Transverse colon (tissue), 4 donors: ENCODE results near the gene EDNRA.

ENCODE experiments used
- EP300 ChIP-seq: sonication (generic); formaldehyde crosslinking; IDR thresholded peaks from one replicate; pipeline ENCODE4 v1.6.1; 2017; ENCODE audit warnings: antibody characterized with exemption, low read depth
- POLR2A ChIP-seq: fragments of 450-650 bp; IDR thresholded peaks from one replicate; pipeline ENCODE4 v1.6.1; 2016; ENCODE audit warnings: antibody characterized with exemption, mild to moderate bottlenecking, moderate library complexity
- POLR2AphosphoS5 ChIP-seq, 3 donors: sonication (generic); formaldehyde crosslinking; IDR thresholded peaks; one replicate each; pipeline ENCODE4 v1.6.1; 2016; ENCODE audit warnings: antibody characterized with exemption in 3 of 3
- TF ChIP-seq, protein P1 (sequence below), 5 experiments: fragments of 200-600 bp in 3 of 5; fragments of 450-650 bp in 2 of 5; sonication (generic) in 3 of 5; IDR thresholded peaks; 1 replicate in 2 of 5; 2 replicates in 3 of 5; pipeline ENCODE4 v1.5.1; 2016 to 2017; ENCODE audit warnings: antibody characterized with exemption in 5 of 5, inconsistent platforms in 3 of 5, mild to moderate bottlenecking in 2 of 5, moderate library complexity in 1 of 5

DNA sequence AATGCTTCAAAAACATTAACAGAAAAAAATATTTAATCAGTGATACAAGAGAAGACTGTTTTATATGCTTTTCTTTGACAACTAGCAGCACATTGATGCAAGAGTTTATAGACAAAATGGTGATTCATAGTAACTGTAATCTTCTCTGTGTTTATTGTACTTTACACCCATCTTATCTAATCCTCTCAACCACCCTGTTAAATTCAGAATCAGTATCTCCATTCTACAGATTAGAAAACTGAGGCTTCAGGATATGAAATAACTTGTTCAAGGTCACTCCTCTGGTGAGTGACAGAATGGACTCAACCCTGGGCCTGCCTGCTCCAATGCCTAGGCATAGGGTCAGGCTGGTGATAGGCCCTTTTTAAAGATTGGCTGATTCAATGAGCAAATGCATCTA lies 110.2 kb downstream of the EDNRA start:
- TF ChIP-seq POLR2AphosphoS5 (IDR thresholded peaks at IDR 0.05) (no peak), EP300 (no peak), POLR2A (no peak)
- TF ChIP-seq, protein P1, sequence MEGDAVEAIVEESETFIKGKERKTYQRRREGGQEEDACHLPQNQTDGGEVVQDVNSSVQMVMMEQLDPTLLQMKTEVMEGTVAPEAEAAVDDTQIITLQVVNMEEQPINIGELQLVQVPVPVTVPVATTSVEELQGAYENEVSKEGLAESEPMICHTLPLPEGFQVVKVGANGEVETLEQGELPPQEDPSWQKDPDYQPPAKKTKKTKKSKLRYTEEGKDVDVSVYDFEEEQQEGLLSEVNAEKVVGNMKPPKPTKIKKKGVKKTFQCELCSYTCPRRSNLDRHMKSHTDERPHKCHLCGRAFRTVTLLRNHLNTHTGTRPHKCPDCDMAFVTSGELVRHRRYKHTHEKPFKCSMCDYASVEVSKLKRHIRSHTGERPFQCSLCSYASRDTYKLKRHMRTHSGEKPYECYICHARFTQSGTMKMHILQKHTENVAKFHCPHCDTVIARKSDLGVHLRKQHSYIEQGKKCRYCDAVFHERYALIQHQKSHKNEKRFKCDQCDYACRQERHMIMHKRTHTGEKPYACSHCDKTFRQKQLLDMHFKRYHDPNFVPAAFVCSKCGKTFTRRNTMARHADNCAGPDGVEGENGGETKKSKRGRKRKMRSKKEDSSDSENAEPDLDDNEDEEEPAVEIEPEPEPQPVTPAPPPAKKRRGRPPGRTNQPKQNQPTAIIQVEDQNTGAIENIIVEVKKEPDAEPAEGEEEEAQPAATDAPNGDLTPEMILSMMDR (IDR thresholded peaks at IDR 0.05) = no peak
